Measurements from ENCODE around the gene DPP10.

DNA sequence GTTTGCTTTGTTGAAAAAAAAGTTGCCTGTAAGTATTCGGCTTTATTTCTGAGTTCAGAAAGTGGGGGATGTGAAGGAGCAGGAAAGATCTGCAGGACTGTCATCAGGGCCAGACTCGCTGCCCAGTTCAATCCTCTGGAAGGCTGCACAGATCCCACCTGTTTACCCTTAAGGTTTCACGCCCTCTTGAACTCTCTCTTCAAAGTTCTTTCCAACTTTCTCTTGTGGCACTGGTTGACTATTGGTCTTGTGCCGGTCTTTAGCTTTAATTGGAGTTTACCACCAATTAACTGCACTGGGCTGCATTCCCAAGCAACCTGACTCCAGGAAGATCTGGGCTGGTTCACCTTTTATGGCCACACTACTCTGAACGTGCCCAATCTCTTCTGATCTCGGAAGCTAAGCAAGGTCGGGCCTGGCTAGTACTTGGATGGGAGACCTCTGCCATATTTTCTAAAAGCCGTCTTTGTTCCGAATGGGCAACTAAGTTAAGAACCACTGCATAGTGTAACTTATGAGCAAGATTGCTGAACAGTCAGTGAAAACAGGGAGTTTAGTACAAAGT is 495.0 kb downstream of the DPP10 start:
- TF ChIP-seq, protein P1, sequence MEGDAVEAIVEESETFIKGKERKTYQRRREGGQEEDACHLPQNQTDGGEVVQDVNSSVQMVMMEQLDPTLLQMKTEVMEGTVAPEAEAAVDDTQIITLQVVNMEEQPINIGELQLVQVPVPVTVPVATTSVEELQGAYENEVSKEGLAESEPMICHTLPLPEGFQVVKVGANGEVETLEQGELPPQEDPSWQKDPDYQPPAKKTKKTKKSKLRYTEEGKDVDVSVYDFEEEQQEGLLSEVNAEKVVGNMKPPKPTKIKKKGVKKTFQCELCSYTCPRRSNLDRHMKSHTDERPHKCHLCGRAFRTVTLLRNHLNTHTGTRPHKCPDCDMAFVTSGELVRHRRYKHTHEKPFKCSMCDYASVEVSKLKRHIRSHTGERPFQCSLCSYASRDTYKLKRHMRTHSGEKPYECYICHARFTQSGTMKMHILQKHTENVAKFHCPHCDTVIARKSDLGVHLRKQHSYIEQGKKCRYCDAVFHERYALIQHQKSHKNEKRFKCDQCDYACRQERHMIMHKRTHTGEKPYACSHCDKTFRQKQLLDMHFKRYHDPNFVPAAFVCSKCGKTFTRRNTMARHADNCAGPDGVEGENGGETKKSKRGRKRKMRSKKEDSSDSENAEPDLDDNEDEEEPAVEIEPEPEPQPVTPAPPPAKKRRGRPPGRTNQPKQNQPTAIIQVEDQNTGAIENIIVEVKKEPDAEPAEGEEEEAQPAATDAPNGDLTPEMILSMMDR (IDR thresholded peaks at IDR 0.05) = no peak
- TF ChIP-seq POLR2AphosphoS5 (IDR thresholded peaks at IDR 0.05) = no peak

Data from esophagus muscularis mucosa (tissue), 3 donors.